Measurements from ENCODE around the gene CGAS.

The CGAS gene

GRCh38 chr6:73435236-73435635 lies 16.9 kb downstream of the CGAS start:
- DNase-seq = no peak
- no peak overlapping the region for H3K4me2 ChIP-seq (ENCODE audit: insufficient read depth, low read length)
- H3K9me3 ChIP-seq (ENCODE audit: insufficient read depth, low read length, severe bottlenecking) = no peaks in the 10 kb centered on the region
- no peak overlapping the region for H2AFZ ChIP-seq (ENCODE audit: low read depth, low read length)
- H3K4me3 ChIP-seq (ENCODE audit: low read depth in 1 of 2, low read length in 2 of 2) = no peak overlapping the region
- ATAC-seq (ENCODE audit: insufficient read depth, low read depth) = no peak
- no peak for TF ChIP-seq EZH2 (IDR thresholded peaks at IDR 0.05; ENCODE audit: borderline replicate concordance, low read depth, low read length, severe bottlenecking)
- TF ChIP-seq CTCF (IDR thresholded peaks at IDR 0.05; ENCODE audit: borderline replicate concordance, extremely low read depth, low read length, poor library complexity, severe bottlenecking) = no peak
- no peaks in the 10 kb centered on the region for H3K79me2 ChIP-seq (ENCODE audit: insufficient read depth, low read length)
- no peaks in the 10 kb centered on the region for H3K36me3 ChIP-seq (ENCODE audit: insufficient read depth, low read length)
- H3K9ac ChIP-seq (ENCODE audit: low read depth, low read length) = no peak overlapping the region
- H3K27ac ChIP-seq (ENCODE audit: low read length) = no peak overlapping the region
- H3K27me3 ChIP-seq (ENCODE audit: insufficient read depth, low read length, poor library complexity) = no peaks in the 10 kb centered on the region
- H3K4me1 ChIP-seq (ENCODE audit: insufficient read depth, low read length) = no peaks in the 10 kb centered on the region
- no peaks in the 10 kb centered on the region for H4K20me1 ChIP-seq (ENCODE audit: insufficient read depth, low read length)

GRCh38 chr6:73421534-73421933 lies 30.6 kb downstream of the CGAS start:
- no peaks in the 10 kb centered on the region for H3K36me3 ChIP-seq (ENCODE audit: insufficient read depth, low read length)
- ATAC-seq (ENCODE audit: insufficient read depth, low read depth) (no peak), DNase-seq (no peak)
- TF ChIP-seq EZH2 (IDR thresholded peaks at IDR 0.05; ENCODE audit: borderline replicate concordance, low read depth, low read length, severe bottlenecking) (no peak), CTCF (IDR thresholded peaks at IDR 0.05; ENCODE audit: borderline replicate concordance, extremely low read depth, low read length, poor library complexity, severe bottlenecking) (no peak)
- H3K27ac ChIP-seq (ENCODE audit: low read length) = no peak overlapping the region
- H3K4me2 ChIP-seq (ENCODE audit: insufficient read depth, low read length) = no peak overlapping the region
- no peak overlapping the region for H3K9ac ChIP-seq (ENCODE audit: low read depth, low read length)
- no peaks in the 10 kb centered on the region for H4K20me1 ChIP-seq (ENCODE audit: insufficient read depth, low read length)
- no peaks in the 10 kb centered on the region for H3K27me3 ChIP-seq (ENCODE audit: insufficient read depth, low read length, poor library complexity)
- H2AFZ ChIP-seq (ENCODE audit: low read depth, low read length) = no peak overlapping the region
- peaks cover 21% of the 10 kb centered on the region for H3K4me1 ChIP-seq (ENCODE audit: insufficient read depth, low read length)
- no peaks in the 10 kb centered on the region for H3K9me3 ChIP-seq (ENCODE audit: insufficient read depth, low read length, severe bottlenecking)
- no peaks in the 10 kb centered on the region for H3K79me2 ChIP-seq (ENCODE audit: insufficient read depth, low read length)
- no peak overlapping the region for H3K4me3 ChIP-seq (ENCODE audit: low read depth in 1 of 2, low read length in 2 of 2)

- Histone ChIP-seq H3K9ac (ENCODE audit: low read depth, low read length) (no peak overlapping the region), H2AFZ (ENCODE audit: low read depth, low read length) (no peak overlapping the region), H3K4me1 (ENCODE audit: insufficient read depth, low read length) (peaks cover 19% of the 10 kb centered on the region), H3K79me2 (ENCODE audit: insufficient read depth, low read length) (no peaks in the 10 kb centered on the region), H3K4me3 (ENCODE audit: low read depth in 1 of 2, low read length in 2 of 2) (no peak overlapping the region), H3K27me3 (ENCODE audit: insufficient read depth, low read length, poor library complexity) (no peaks in the 10 kb centered on the region), H3K27ac (ENCODE audit: low read length) (no peak overlapping the region), H3K4me2 (ENCODE audit: insufficient read depth, low read length) (no peak overlapping the region), H4K20me1 (ENCODE audit: insufficient read depth, low read length) (no peaks in the 10 kb centered on the region), H3K36me3 (ENCODE audit: insufficient read depth, low read length) (no peaks in the 10 kb centered on the region), H3K9me3 (ENCODE audit: insufficient read depth, low read length, severe bottlenecking) (no peaks in the 10 kb centered on the region)
- no peak for ATAC-seq (ENCODE audit: insufficient read depth, low read depth)
- TF ChIP-seq CTCF (IDR thresholded peaks at IDR 0.05; ENCODE audit: borderline replicate concordance, extremely low read depth, low read length, poor library complexity, severe bottlenecking) (no peak), EZH2 (IDR thresholded peaks at IDR 0.05; ENCODE audit: borderline replicate concordance, low read depth, low read length, severe bottlenecking) (no peak)
- DNase-seq = no peak
These were observed 33.9 kb downstream of the CGAS start for GRCh38 chr6:73418081-73418741.

All from DND-41 (cell line).